Osteoblast (primary cell): ENCODE measurements around the gene PCDHGB4. TPM values are rescaled to one million over a fixed set of nuclear protein-coding genes. Genes with fewer than 3 reads are reported as not detected.

Source experiments
- DNase-seq: peaks from one replicate; pipeline ENCODE4 v3.0.0; 2011; ENCODE audit warnings: low spot score, mixed read lengths; ENCODE audit not compliant: insufficient read length; ENCODE audit errors: missing footprints
- H2AFZ ChIP-seq: 2 replicates; pipeline ENCODE4 v1.6.0; 2011; ENCODE audit warnings: mild to moderate bottlenecking, low read length
- H3K27ac ChIP-seq: 2 replicates; pipeline ENCODE4 v1.5.1; 2011; ENCODE audit warnings: mild to moderate bottlenecking, low read depth, low read length, moderate library complexity
- H3K27me3 ChIP-seq: 2 replicates; pipeline ENCODE4 v1.6.0; 2012; ENCODE audit warnings: mild to moderate bottlenecking, control low read depth, inconsistent platforms, low read length, moderate library complexity; ENCODE audit not compliant: insufficient read depth
- H3K36me3 ChIP-seq: 2 replicates; pipeline ENCODE4 v1.5.1; 2011; ENCODE audit warnings: mild to moderate bottlenecking, low read length, control low read depth, moderate library complexity; ENCODE audit not compliant: insufficient read depth
- H3K4me1 ChIP-seq: 2 replicates; pipeline ENCODE4 v1.5.1; 2011; ENCODE audit warnings: mild to moderate bottlenecking, low read length, control low read depth, moderate library complexity; ENCODE audit not compliant: insufficient read depth
- H3K4me2 ChIP-seq: 2 replicates; pipeline ENCODE4 v1.6.0; 2011; ENCODE audit warnings: mild to moderate bottlenecking, low read length; ENCODE audit not compliant: insufficient read depth
- H3K4me3 ChIP-seq: fragments of 200-600 bp; sonication (generic); 3 replicates; pipeline ENCODE4 v1.5.1; 2012; ENCODE audit warnings: mild to moderate bottlenecking, low read length, inconsistent platforms; ENCODE audit not compliant: insufficient read depth
- H3K79me2 ChIP-seq: 2 replicates; pipeline ENCODE4 v1.6.0; 2012; ENCODE audit warnings: mild to moderate bottlenecking, low read length, control low read depth, inconsistent platforms; ENCODE audit not compliant: insufficient read depth
- H3K9me3 ChIP-seq: 2 replicates; pipeline ENCODE4 v1.5.1; 2011; ENCODE audit warnings: low read depth, low read length, control low read depth
- H4K20me1 ChIP-seq: 2 replicates; pipeline ENCODE4 v1.6.0; 2012; ENCODE audit warnings: mild to moderate bottlenecking, low read length, control low read depth; ENCODE audit not compliant: insufficient read depth
- total RNA-seq: library from RNA; depleted of rRNA; stranded (reverse); fragments of >200 nt; gene quantifications from 2 replicates; pipeline ENCODE4 v1.2.3, GENCODE V29; 2012
- TF ChIP-seq, protein P1 (sequence below): IDR thresholded peaks from 2 replicates; pipeline ENCODE4 v1.5.1; 2011; ENCODE audit warnings: mild to moderate bottlenecking, low read depth, low read length, moderate library complexity; ENCODE audit errors: extremely low read depth

PCDHGB4 gene
- total RNA-seq, 1 donor: 15.9 TPM

DNA sequence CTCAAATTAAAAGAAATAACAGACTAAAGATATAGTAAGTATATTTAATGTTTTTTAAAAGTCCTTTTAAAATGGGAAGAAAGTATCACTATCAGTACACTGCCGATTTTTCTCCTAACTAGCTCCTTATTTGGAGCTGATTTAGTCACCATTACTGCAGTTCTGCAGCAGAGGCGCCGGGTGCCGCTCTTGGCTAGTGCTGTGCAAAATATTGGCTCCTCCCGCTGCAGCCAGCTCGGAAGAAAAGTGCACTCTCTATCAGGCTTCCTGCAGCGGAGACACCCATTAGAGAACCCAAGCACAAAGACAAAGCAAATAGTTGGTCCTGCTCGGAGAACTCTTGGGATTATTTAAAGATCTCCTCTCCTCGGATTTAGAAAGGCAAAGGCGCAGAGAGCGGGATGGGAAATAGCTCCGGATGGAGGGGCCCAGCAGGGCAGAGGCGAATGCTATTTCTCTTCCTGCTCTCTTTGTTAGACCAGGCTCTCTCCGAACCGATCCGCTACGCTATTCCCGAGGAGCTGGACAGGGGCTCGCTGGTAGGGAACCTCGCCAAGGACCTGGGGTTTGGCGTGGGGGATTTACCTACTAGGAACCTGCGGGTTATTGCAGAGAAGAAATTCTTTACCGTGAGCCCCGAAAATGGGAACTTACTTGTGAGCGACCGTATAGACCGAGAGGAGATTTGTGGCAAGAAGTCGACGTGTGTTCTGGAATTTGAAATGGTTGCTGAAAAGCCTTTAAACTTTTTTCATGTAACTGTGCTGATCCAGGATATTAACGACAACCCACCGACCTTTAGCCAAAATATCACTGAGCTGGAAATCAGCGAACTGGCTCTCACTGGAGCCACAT, 17.3 kb upstream of the PCDHGB4 start, which contains the start of gene PCDHGB3:
Gene PCDHGB3, plus strand, starts transcription at position 249 of the 855 bp plus-strand sequence. Its CDS starts 153 bp downstream, at position 402.
- peaks cover 41% of the 10 kb centered on the region for H3K27me3 ChIP-seq
- H3K4me3 ChIP-seq: peak within 1 kb of the TSS; percentile 67
- DNase-seq: peak; percentile 87
- H3K36me3 ChIP-seq: no peaks in the 10 kb centered on the region
- H3K27ac ChIP-seq: no peak within 1 kb of the TSS
- no peaks in the 10 kb centered on the region for H3K79me2 ChIP-seq
- no peaks in the 10 kb centered on the region for H4K20me1 ChIP-seq
- TF ChIP-seq, protein P1, sequence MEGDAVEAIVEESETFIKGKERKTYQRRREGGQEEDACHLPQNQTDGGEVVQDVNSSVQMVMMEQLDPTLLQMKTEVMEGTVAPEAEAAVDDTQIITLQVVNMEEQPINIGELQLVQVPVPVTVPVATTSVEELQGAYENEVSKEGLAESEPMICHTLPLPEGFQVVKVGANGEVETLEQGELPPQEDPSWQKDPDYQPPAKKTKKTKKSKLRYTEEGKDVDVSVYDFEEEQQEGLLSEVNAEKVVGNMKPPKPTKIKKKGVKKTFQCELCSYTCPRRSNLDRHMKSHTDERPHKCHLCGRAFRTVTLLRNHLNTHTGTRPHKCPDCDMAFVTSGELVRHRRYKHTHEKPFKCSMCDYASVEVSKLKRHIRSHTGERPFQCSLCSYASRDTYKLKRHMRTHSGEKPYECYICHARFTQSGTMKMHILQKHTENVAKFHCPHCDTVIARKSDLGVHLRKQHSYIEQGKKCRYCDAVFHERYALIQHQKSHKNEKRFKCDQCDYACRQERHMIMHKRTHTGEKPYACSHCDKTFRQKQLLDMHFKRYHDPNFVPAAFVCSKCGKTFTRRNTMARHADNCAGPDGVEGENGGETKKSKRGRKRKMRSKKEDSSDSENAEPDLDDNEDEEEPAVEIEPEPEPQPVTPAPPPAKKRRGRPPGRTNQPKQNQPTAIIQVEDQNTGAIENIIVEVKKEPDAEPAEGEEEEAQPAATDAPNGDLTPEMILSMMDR: peak; percentile 60
- H3K4me2 ChIP-seq: peak within 1 kb of the TSS; percentile 78
- H3K4me1 ChIP-seq: no peaks in the 10 kb centered on the region
- peak within 1 kb of the TSS; percentile 70 for H2AFZ ChIP-seq
- H3K9me3 ChIP-seq: peaks cover 17% of the 10 kb centered on the region

DNA sequence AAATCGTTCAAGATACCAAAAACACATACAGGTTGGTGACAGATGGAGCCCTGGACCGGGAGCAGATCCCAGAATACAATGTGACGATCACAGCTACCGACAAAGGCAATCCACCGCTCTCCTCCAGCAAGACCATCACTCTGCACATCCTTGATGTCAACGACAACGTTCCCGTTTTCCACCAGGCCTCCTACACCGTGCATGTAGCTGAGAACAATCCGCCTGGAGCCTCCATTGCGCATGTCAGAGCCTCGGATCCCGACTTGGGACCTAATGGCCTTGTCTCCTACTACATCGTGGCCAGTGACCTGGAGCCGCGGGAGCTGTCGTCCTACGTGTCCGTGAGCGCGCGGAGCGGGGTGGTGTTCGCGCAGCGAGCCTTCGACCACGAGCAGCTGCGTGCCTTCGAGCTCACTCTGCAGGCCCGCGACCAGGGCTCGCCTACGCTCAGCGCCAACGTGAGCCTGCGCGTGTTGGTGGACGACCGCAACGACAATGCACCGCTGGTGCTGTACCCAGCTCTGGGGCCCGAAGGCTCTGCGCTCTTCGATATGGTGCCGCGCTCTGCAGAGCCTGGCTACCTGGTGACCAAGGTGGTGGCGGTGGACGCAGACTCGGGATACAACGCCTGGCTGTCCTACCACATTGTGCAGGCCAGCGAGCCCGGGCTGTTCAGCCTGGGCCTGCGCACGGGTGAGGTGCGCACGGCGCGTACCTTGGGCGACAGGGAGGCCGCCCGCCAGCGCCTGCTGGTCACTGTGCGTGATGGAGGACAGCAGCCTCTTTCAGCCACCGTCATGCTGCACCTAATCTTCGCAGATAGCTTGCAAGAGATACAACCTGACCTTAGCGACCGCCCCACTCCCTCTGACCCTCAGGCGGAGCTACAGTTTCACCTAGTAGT, 15.7 kb upstream of the PCDHGB4 start:
- H2AFZ ChIP-seq: no peak overlapping the region
- TF ChIP-seq, protein P1: no peak

DNA sequence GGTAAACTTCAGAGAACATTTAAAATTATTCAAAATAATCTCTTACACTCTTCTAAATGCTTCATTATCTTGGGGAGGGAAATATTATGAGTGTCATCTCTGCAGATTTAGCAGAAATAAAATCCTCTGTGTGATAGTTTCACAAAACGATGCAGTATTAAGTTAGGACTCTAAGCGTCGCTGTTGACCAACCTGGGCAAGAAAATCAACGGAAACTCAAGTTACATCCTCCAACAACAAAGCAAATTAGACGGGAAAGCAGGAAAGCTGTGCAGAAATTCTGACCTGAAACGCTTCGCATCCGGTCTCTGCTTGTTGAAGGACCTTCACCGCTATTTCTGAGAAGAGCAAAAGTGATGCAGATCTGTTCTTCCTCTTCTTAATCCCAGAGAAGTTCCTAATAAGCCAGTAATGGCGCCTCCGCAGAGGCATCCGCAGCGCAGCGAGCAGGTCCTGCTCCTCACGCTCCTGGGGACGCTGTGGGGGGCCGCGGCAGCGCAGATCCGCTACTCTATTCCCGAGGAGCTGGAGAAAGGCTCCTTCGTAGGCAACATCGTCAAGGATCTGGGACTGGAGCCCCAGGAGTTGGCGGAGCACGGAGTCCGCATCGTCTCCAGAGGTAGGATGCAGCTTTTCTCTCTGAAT, 13.7 kb upstream of the PCDHGB4 start, which contains the start of gene PCDHGA6:
Gene PCDHGA6, plus strand, starts transcription at position 219 of the 645 bp plus-strand sequence. Its CDS starts 193 bp downstream, at position 412.
- H3K9me3 ChIP-seq: peaks cover 8% of the 10 kb centered on the region
- H3K27ac ChIP-seq: no peak within 1 kb of the TSS
- H4K20me1 ChIP-seq: no peaks in the 10 kb centered on the region
- peak within 1 kb of the TSS; percentile 55 for H2AFZ ChIP-seq
- no peaks in the 10 kb centered on the region for H3K79me2 ChIP-seq
- peak within 1 kb of the TSS; percentile 68 for H3K4me3 ChIP-seq
- no peaks in the 10 kb centered on the region for H3K36me3 ChIP-seq
- no peaks in the 10 kb centered on the region for H3K4me1 ChIP-seq
- H3K4me2 ChIP-seq: peak within 1 kb of the TSS; percentile 21
- DNase-seq: peak; percentile 84
- H3K27me3 ChIP-seq: peaks cover 16% of the 10 kb centered on the region
- TF ChIP-seq, protein P1: peak; percentile 61

More for the DNA sequence above, 15.7 kb upstream of the PCDHGB4 start:
- H3K27me3 ChIP-seq: peaks cover 25% of the 10 kb centered on the region
- H3K4me1 ChIP-seq: no peaks in the 10 kb centered on the region
- no peak overlapping the region for H3K4me2 ChIP-seq
- peaks cover 8% of the 10 kb centered on the region for H3K9me3 ChIP-seq
- H3K36me3 ChIP-seq: no peaks in the 10 kb centered on the region
- H3K27ac ChIP-seq: no peak overlapping the region
- H3K79me2 ChIP-seq: no peaks in the 10 kb centered on the region
- H4K20me1 ChIP-seq: no peaks in the 10 kb centered on the region
- no peak for DNase-seq
- no peak overlapping the region for H3K4me3 ChIP-seq
